ENCODE measurements around the gene TAX1BP3. TPM values are rescaled to one million over a fixed set of nuclear protein-coding genes. Genes with fewer than 3 reads are reported as not detected.

TAX1BP3 gene
- total and polyA plus RNA-seq, 9 of the 15 experiments (the other 6 are each of a cell fraction or from before 2014, with no cell fraction given) = 0.99 to 14.5 (median 6.2) TPM

DNA sequence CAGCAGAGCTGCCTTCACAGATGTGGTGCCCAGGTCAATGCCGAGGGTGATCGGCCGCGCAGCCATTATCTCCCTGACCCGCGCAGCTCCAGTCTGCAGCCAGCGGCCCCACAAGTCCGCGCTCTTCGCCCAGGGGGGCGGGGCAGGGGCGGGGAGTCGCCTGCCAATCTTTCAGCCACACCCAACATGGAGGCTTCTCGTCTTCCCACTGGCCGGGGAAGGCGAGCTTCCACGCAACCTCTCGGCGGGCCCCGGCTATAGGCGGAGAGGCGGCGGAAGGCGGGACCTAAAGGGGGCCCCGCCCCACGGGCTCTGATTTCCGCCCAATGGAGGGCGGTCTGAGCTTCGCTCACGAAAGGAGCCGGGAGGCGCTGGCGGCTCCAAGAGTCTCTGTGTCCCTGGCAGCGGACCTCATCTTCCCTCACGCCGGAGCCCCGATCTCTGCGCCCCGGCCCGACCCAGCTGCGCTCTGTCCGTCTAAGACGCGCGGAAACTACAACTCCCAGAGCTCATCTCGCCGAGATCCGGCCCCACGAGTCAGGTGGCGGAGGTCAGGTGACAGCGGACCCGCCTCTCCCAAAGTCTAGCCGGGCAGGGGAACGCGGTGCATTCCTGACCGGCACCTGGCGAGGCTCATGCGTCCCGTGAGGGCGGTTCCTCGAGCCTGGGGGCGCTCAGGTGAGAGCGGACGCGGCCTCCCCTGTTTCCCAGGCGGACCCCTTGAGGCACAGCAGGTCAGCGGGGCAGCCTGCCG, 32.0 kb downstream of the TAX1BP3 start, which contains the start of the genes CTNS and SHPK (continued):
- TF ChIP-seq NR2F6 (CRISPR knock-in tag; IDR thresholded peaks at IDR 0.05) = no peak
- no peak for TF ChIP-seq POLR2H (tag; IDR thresholded peaks at IDR 0.05; ENCODE audit: low read depth)
- no peak for TF ChIP-seq ESRRA (IDR thresholded peaks at IDR 0.05; ENCODE audit: borderline replicate concordance, low read depth)
- no peak for TF ChIP-seq FIP1L1 (IDR thresholded peaks at IDR 0.05; ENCODE audit: low read depth, low read length, poor library complexity, severe bottlenecking)
- no peak for TF ChIP-seq ZNF134 (CRISPR knock-in tag; conservative IDR thresholded peaks at IDR 0.05)
- TF ChIP-seq HLTF (IDR thresholded peaks at IDR 0.05) = no peak
- TF ChIP-seq, protein P1, sequence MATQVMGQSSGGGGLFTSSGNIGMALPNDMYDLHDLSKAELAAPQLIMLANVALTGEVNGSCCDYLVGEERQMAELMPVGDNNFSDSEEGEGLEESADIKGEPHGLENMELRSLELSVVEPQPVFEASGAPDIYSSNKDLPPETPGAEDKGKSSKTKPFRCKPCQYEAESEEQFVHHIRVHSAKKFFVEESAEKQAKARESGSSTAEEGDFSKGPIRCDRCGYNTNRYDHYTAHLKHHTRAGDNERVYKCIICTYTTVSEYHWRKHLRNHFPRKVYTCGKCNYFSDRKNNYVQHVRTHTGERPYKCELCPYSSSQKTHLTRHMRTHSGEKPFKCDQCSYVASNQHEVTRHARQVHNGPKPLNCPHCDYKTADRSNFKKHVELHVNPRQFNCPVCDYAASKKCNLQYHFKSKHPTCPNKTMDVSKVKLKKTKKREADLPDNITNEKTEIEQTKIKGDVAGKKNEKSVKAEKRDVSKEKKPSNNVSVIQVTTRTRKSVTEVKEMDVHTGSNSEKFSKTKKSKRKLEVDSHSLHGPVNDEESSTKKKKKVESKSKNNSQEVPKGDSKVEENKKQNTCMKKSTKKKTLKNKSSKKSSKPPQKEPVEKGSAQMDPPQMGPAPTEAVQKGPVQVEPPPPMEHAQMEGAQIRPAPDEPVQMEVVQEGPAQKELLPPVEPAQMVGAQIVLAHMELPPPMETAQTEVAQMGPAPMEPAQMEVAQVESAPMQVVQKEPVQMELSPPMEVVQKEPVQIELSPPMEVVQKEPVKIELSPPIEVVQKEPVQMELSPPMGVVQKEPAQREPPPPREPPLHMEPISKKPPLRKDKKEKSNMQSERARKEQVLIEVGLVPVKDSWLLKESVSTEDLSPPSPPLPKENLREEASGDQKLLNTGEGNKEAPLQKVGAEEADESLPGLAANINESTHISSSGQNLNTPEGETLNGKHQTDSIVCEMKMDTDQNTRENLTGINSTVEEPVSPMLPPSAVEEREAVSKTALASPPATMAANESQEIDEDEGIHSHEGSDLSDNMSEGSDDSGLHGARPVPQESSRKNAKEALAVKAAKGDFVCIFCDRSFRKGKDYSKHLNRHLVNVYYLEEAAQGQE (IDR thresholded peaks at IDR 0.05; ENCODE audit: borderline replicate concordance) = peak; percentile 85
- TF ChIP-seq, protein P1 (CRISPR knock-in tag; IDR thresholded peaks at IDR 0.05; ENCODE audit: low read depth) = no peak
- TF ChIP-seq CHD2 (IDR thresholded peaks at IDR 0.05; ENCODE audit: low read depth, low read length) = no peak
- TF ChIP-seq, protein P2, sequence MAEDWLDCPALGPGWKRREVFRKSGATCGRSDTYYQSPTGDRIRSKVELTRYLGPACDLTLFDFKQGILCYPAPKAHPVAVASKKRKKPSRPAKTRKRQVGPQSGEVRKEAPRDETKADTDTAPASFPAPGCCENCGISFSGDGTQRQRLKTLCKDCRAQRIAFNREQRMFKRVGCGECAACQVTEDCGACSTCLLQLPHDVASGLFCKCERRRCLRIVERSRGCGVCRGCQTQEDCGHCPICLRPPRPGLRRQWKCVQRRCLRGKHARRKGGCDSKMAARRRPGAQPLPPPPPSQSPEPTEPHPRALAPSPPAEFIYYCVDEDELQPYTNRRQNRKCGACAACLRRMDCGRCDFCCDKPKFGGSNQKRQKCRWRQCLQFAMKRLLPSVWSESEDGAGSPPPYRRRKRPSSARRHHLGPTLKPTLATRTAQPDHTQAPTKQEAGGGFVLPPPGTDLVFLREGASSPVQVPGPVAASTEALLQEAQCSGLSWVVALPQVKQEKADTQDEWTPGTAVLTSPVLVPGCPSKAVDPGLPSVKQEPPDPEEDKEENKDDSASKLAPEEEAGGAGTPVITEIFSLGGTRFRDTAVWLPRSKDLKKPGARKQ (CRISPR knock-in tag; IDR thresholded peaks at IDR 0.05) = no peak
- peak; percentile 33 for TF ChIP-seq NFYB (IDR thresholded peaks at IDR 0.05; ENCODE audit: extremely low read depth, insufficient read length)
- no peak for TF ChIP-seq SMAD3 (CRISPR knock-in tag; conservative IDR thresholded peaks at IDR 0.05)
- TF ChIP-seq TEAD2 (tag; IDR thresholded peaks at IDR 0.05) = no peak
- no peak for TF ChIP-seq KAT2B (IDR thresholded peaks at IDR 0.05; ENCODE audit: low read depth, low read length)
- TF ChIP-seq, protein P3, sequence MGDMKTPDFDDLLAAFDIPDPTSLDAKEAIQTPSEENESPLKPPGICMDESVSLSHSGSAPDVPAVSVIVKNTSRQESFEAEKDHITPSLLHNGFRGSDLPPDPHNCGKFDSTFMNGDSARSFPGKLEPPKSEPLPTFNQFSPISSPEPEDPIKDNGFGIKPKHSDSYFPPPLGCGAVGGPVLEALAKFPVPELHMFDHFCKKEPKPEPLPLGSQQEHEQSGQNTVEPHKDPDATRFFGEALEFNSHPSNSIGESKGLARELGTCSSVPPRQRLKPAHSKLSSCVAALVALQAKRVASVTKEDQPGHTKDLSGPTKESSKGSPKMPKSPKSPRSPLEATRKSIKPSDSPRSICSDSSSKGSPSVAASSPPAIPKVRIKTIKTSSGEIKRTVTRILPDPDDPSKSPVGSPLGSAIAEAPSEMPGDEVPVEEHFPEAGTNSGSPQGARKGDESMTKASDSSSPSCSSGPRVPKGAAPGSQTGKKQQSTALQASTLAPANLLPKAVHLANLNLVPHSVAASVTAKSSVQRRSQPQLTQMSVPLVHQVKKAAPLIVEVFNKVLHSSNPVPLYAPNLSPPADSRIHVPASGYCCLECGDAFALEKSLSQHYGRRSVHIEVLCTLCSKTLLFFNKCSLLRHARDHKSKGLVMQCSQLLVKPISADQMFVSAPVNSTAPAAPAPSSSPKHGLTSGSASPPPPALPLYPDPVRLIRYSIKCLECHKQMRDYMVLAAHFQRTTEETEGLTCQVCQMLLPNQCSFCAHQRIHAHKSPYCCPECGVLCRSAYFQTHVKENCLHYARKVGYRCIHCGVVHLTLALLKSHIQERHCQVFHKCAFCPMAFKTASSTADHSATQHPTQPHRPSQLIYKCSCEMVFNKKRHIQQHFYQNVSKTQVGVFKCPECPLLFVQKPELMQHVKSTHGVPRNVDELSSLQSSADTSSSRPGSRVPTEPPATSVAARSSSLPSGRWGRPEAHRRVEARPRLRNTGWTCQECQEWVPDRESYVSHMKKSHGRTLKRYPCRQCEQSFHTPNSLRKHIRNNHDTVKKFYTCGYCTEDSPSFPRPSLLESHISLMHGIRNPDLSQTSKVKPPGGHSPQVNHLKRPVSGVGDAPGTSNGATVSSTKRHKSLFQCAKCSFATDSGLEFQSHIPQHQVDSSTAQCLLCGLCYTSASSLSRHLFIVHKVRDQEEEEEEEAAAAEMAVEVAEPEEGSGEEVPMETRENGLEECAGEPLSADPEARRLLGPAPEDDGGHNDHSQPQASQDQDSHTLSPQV (IDR thresholded peaks at IDR 0.05) = no peak

All from K562 (cell line).